ENCODE measurements around the gene PLCB4. TPM values are rescaled to one million over a fixed set of nuclear protein-coding genes. Genes with fewer than 3 reads are reported as not detected.

PLCB4 gene
- total RNA-seq, 1 experiment from 2014 or later, result 0.91 TPM

- no peak overlapping the region for H3K4me3 Mint-ChIP-seq (ENCODE audit: unreplicated experiment)
- H3K9me3 Mint-ChIP-seq (ENCODE audit: unreplicated experiment), result no peaks in the 10 kb centered on the region
- intact Hi-C loops (cut with micrococcal nuclease), result no loop called here
- DNase-seq (ENCODE audit: unreplicated experiment), result no peak
- H3K27me3 Mint-ChIP-seq (ENCODE audit: insufficient read depth, unreplicated experiment), result no peaks in the 10 kb centered on the region
- ChIA-PET POLR2A (no interaction called here), CTCF (interaction anchor here (1.0 kb wide), 1 partner anchor 107 kb away, joined by 6 read pairs; no protein-coding TSS in a partner anchor)
- no peak for TF ChIP-seq CTCF (IDR thresholded peaks at IDR 0.05; ENCODE audit: unreplicated experiment)
- BruUV-seq (replicated peaks), result no TSS peak
- H3K4me1 Mint-ChIP-seq (ENCODE audit: insufficient read depth, unreplicated experiment), result no peaks in the 10 kb centered on the region
- no peaks in the 10 kb centered on the region for H3K36me3 Mint-ChIP-seq (ENCODE audit: insufficient read depth, unreplicated experiment)
- no peak overlapping the region for H3K27ac Mint-ChIP-seq (ENCODE audit: low read depth, unreplicated experiment)
Observed at GRCh38 chr20:9514072-9514460, 445.2 kb downstream of the PLCB4 start.

- POLR2A ChIA-PET, result no interaction called here
- no peak within 1 kb of the TSS for H3K27ac Mint-ChIP-seq (ENCODE audit: low read depth, unreplicated experiment)
- DNase-seq (ENCODE audit: unreplicated experiment), result no peak
- no peaks in the 10 kb centered on the region for H3K4me1 Mint-ChIP-seq (ENCODE audit: insufficient read depth, unreplicated experiment)
- no peaks in the 10 kb centered on the region for H3K36me3 Mint-ChIP-seq (ENCODE audit: insufficient read depth, unreplicated experiment)
- no peaks in the 10 kb centered on the region for H3K27me3 Mint-ChIP-seq (ENCODE audit: insufficient read depth, unreplicated experiment)
- intact Hi-C loops (cut with micrococcal nuclease), result no loop called here
- H3K4me3 Mint-ChIP-seq (ENCODE audit: unreplicated experiment), result no peak within 1 kb of the TSS
- no TSS peak for BruUV-seq (replicated peaks)
- CTCF ChIA-PET, result interaction anchor here (0.6 to 0.7 kb wide), 3 partner anchors 94 to 1805 kb away, joined by 3 read pairs; no protein-coding TSS in a partner anchor
- TF ChIP-seq CTCF (IDR thresholded peaks at IDR 0.05; ENCODE audit: unreplicated experiment), result no peak
- no peaks in the 10 kb centered on the region for H3K9me3 Mint-ChIP-seq (ENCODE audit: unreplicated experiment)
Observed at GRCh38 chr20:9514461-9515213, 445.8 kb downstream of the PLCB4 start, which contains the start of gene LAMP5. TSS of gene LAMP5 (plus strand) at chr20:9514590. CDS start at chr20:9514853, 263 bp downstream.

- no peak overlapping the region for H3K27ac Mint-ChIP-seq (ENCODE audit: low read depth, unreplicated experiment)
- no TSS peak for BruUV-seq (replicated peaks)
- ChIA-PET CTCF (interaction anchor here (0.6 to 0.7 kb wide), 3 partner anchors 93 to 952 kb away, joined by 3 read pairs; no protein-coding TSS in a partner anchor), POLR2A (no interaction called here)
- H3K27me3 Mint-ChIP-seq (ENCODE audit: insufficient read depth, unreplicated experiment), result no peaks in the 10 kb centered on the region
- H3K9me3 Mint-ChIP-seq (ENCODE audit: unreplicated experiment), result no peaks in the 10 kb centered on the region
- H3K4me1 Mint-ChIP-seq (ENCODE audit: insufficient read depth, unreplicated experiment), result no peaks in the 10 kb centered on the region
- intact Hi-C loops (cut with micrococcal nuclease), result no loop called here
- no peaks in the 10 kb centered on the region for H3K36me3 Mint-ChIP-seq (ENCODE audit: insufficient read depth, unreplicated experiment)
- no peak for DNase-seq (ENCODE audit: unreplicated experiment)
- no peak for TF ChIP-seq CTCF (IDR thresholded peaks at IDR 0.05; ENCODE audit: unreplicated experiment)
- H3K4me3 Mint-ChIP-seq (ENCODE audit: unreplicated experiment), result no peak overlapping the region
Observed at GRCh38 chr20:9515214-9515585, 446.3 kb downstream of the PLCB4 start.

- H3K27me3 Mint-ChIP-seq (ENCODE audit: insufficient read depth, unreplicated experiment), result no peaks in the 10 kb centered on the region
- CTCF ChIA-PET, result interaction anchor here (0.5 to 0.6 kb wide), 2 partner anchors 75 to 951 kb away, joined by 3 read pairs; no protein-coding TSS in a partner anchor
- DNase-seq (ENCODE audit: unreplicated experiment), result no peak
- TF ChIP-seq CTCF (IDR thresholded peaks at IDR 0.05; ENCODE audit: unreplicated experiment), result no peak
- intact Hi-C loops (cut with micrococcal nuclease), result no loop called here
- H3K4me1 Mint-ChIP-seq (ENCODE audit: insufficient read depth, unreplicated experiment), result no peaks in the 10 kb centered on the region
- H3K9me3 Mint-ChIP-seq (ENCODE audit: unreplicated experiment), result no peaks in the 10 kb centered on the region
- no peaks in the 10 kb centered on the region for H3K36me3 Mint-ChIP-seq (ENCODE audit: insufficient read depth, unreplicated experiment)
- no peak overlapping the region for H3K4me3 Mint-ChIP-seq (ENCODE audit: unreplicated experiment)
- no peak overlapping the region for H3K27ac Mint-ChIP-seq (ENCODE audit: low read depth, unreplicated experiment)
- POLR2A ChIA-PET, result no interaction called here
- no TSS peak for BruUV-seq (replicated peaks)
Observed at GRCh38 chr20:9515741-9516233, 446.9 kb downstream of the PLCB4 start.

Measured in MCF 10A (cell line).